Measurements from ENCODE around the gene COQ6.
"Not testable (repeated sequence)": the region's sequence is repeated elsewhere in the genome, so short reads cannot be mapped to it uniquely, and the experiment has no call there.

Gene COQ6

GRCh38 chr14:73988656-73989055, 38.6 kb downstream of the COQ6 start:
- DNase-seq, result not testable (repeated sequence)

GRCh38 chr14:73991092-73991491, 41.0 kb downstream of the COQ6 start:
- DNase-seq, result no peak

GRCh38 chr14:73994926-73995325, 44.8 kb downstream of the COQ6 start:
- not testable (repeated sequence) for DNase-seq

GRCh38 chr14:73995977-73996378, 45.9 kb downstream of the COQ6 start:
- no peak for DNase-seq

GRCh38 chr14:73996731-73997107, 46.6 kb downstream of the COQ6 start:
- no peak for DNase-seq

- DNase-seq, result no peak
These were observed 47.2 kb downstream of the COQ6 start for GRCh38 chr14:73997108-73997943.

- peak; percentile 18 for DNase-seq
These were observed 47.9 kb downstream of the COQ6 start for GRCh38 chr14:73997944-73998447.

- no peak for DNase-seq
These were observed 48.6 kb downstream of the COQ6 start for GRCh38 chr14:73998726-73999125.

GRCh38 chr14:74005664-74006063, 55.6 kb downstream of the COQ6 start:
- not testable (repeated sequence) for DNase-seq

GRCh38 chr14:74008843-74009499, 58.9 kb downstream of the COQ6 start:
- DNase-seq, result no peak

All from COR-L47 (cell line).